CD14-positive monocyte (primary cell): ENCODE measurements around the gene SCRN2. TPM values are rescaled to one million over a fixed set of nuclear protein-coding genes. Genes with fewer than 3 reads are reported as not detected.

Source experiments
- DNase-seq, 3 donors: peaks; one replicate each; pipeline ENCODE4 v3.0.0-alpha.2; 2011 to 2022
- H2AFZ ChIP-seq: 2 replicates; pipeline ENCODE4 v1.6.0; 2012; ENCODE audit warnings: mild to moderate bottlenecking, low read depth, low read length, inconsistent platforms; ENCODE audit not compliant: insufficient read depth, poor library complexity, severe bottlenecking
- H3K27ac ChIP-seq, 2 donors: 1 replicate in 1 of 2; 2 replicates in 1 of 2; pipeline ENCODE4 v1.5.1; 2012 to 2013; ENCODE audit warnings: low read length in 2 of 2, control low read depth in 1 of 2, inconsistent platforms in 1 of 2, low read depth in 1 of 2, mild to moderate bottlenecking in 1 of 2
- H3K27me3 ChIP-seq, 2 donors: one replicate each; pipeline versions ENCODE4 v1.6.0 to v1.6.1; 2011 to 2013; ENCODE audit warnings: low read length in 2 of 2; ENCODE audit not compliant: control insufficient read depth in 2 of 2, insufficient read depth in 2 of 2
- H3K36me3 ChIP-seq, 2 donors: replicated peaks in 1 of 2; 1 replicate in 1 of 2; 2 replicates in 1 of 2; pipeline versions ENCODE4 v1.5.1 to v1.6.1; 2012 to 2013; ENCODE audit warnings: low read length in 2 of 2, control low read depth in 1 of 2, inconsistent platforms in 1 of 2, mild to moderate bottlenecking in 1 of 2; ENCODE audit not compliant: insufficient read depth in 2 of 2, control insufficient read depth in 1 of 2
- H3K4me1 ChIP-seq, 2 donors: 1 replicate in 1 of 2; 2 replicates in 1 of 2; pipeline versions ENCODE4 v1.5.1 to v1.6.1; 2012 to 2013; ENCODE audit warnings: low read length in 2 of 2, control low read depth in 1 of 2, inconsistent platforms in 1 of 2, mild to moderate bottlenecking in 1 of 2, moderate library complexity in 1 of 2; ENCODE audit not compliant: insufficient read depth in 2 of 2, control insufficient read depth in 1 of 2
- H3K4me2 ChIP-seq: replicated peaks from 2 replicates; pipeline ENCODE3; 2012; ENCODE audit warnings: low read length, moderate library complexity, mild to moderate bottlenecking; ENCODE audit not compliant: poor library complexity, severe bottlenecking; ENCODE audit errors: extremely low read depth
- H3K4me3 ChIP-seq, 3 experiments: fragments of 200-600 bp in 1 of 3; sonication (generic) in 1 of 3; replicated peaks in 1 of 3; 1 replicate in 2 of 3; 2 replicates in 1 of 3; pipeline ENCODE4 v1.5.1; 2011 to 2013; ENCODE audit warnings: low read length in 3 of 3, mild to moderate bottlenecking in 3 of 3, control low read depth in 2 of 3, low read depth in 2 of 3, inconsistent platforms in 1 of 3, moderate library complexity in 1 of 3
- H3K79me2 ChIP-seq: 2 replicates; pipeline ENCODE4 v1.6.0; 2012; ENCODE audit warnings: mild to moderate bottlenecking, control low read depth, inconsistent platforms, low read length, moderate library complexity; ENCODE audit not compliant: insufficient read depth
- H3K9ac ChIP-seq: 2 replicates; pipeline ENCODE4 v1.6.0; 2017; ENCODE audit warnings: low read length, mild to moderate bottlenecking; ENCODE audit not compliant: insufficient read depth, poor library complexity, severe bottlenecking
- H3K9me3 ChIP-seq, 2 donors: replicated peaks in 1 of 2; 1 replicate in 1 of 2; 2 replicates in 1 of 2; pipeline versions ENCODE4 v1.5.1 to v1.6.1; 2012 to 2013; ENCODE audit warnings: low read length in 2 of 2, control low read depth in 1 of 2; ENCODE audit not compliant: control insufficient read depth in 1 of 2, insufficient read depth in 1 of 2
- H4K20me1 ChIP-seq: 2 replicates; pipeline ENCODE4 v1.6.0; 2012; ENCODE audit warnings: mild to moderate bottlenecking, low read length, control low read depth, moderate library complexity; ENCODE audit not compliant: insufficient read depth
- H3K27ac Mint-ChIP-seq, 7 donors: one replicate each; pipeline ENCODE4 v1.8.0; 2020; ENCODE audit warnings: mild to moderate bottlenecking in 7 of 7, mixed read lengths in 7 of 7, moderate library complexity in 6 of 7, inconsistent platforms in 2 of 7
- H3K27me3 Mint-ChIP-seq, 3 donors: one replicate each; pipeline ENCODE4 v1.8.0; 2021 to 2022; ENCODE audit warnings: low read depth in 3 of 3, mild to moderate bottlenecking in 3 of 3, mixed read lengths in 3 of 3, moderate library complexity in 3 of 3, inconsistent platforms in 1 of 3
- H3K36me3 Mint-ChIP-seq, 2 donors: one replicate each; pipeline ENCODE4 v1.8.0; 2020; ENCODE audit warnings: mixed read lengths in 2 of 2, inconsistent platforms in 1 of 2, mild to moderate bottlenecking in 1 of 2
- H3K4me1 Mint-ChIP-seq: one replicate; pipeline ENCODE4 v1.8.0; 2020; ENCODE audit warnings: mild to moderate bottlenecking, mixed read lengths
- H3K4me3 Mint-ChIP-seq, 2 donors: one replicate each; pipeline ENCODE4 v1.8.0; 2020; ENCODE audit warnings: mild to moderate bottlenecking in 2 of 2, mixed read lengths in 2 of 2, moderate library complexity in 1 of 2
- H3K9me3 Mint-ChIP-seq, 7 donors: one replicate each; pipeline ENCODE4 v1.8.0; 2020 to 2022; ENCODE audit warnings: mixed read lengths in 7 of 7, mild to moderate bottlenecking in 6 of 7, moderate library complexity in 6 of 7, inconsistent platforms in 2 of 7
- WGBS: methylation state at CpG from one replicate; pipeline ENCODE4 v1.1.5; 2013; ENCODE audit warnings: missing lambda C conversion rate; ENCODE audit not compliant: insufficient coverage; 5-methylcytosine and 5-hydroxymethylcytosine counted together
- intact Hi-C, 2 donors: fragments of 100-400 bp; cut with micrococcal nuclease; formaldehyde crosslinking; loops; one replicate each; pipeline versions ENCODE4 v1.15.0 to v1.15.1; 2023
- polyA plus RNA-seq, 3 donors: library from polyadenylated mRNA; depleted of rRNA in 1 of 3; unstranded in 2 of 3; stranded (reverse) in 1 of 3; fragments of 300-500 nt in 2 of 3; fragments of >200 nt in 1 of 3; fragmentation: Illumina TruSeq in 2 of 3; gene quantifications; 1 replicate in 2 of 3; 2 replicates in 1 of 3; pipeline ENCODE4 v1.2.3, GENCODE V29; 2012 to 2021
- TF ChIP-seq, protein P1 (sequence below): fragments of 200-600 bp; IDR thresholded peaks from one replicate; pipeline ENCODE4 v1.8.0; 2022; ENCODE audit warnings: antibody characterized with exemption, mild to moderate bottlenecking

SCRN2 gene
- polyA plus RNA-seq, 3 donors = 13.2 to 45.1 (median 14.5) TPM

DNA sequence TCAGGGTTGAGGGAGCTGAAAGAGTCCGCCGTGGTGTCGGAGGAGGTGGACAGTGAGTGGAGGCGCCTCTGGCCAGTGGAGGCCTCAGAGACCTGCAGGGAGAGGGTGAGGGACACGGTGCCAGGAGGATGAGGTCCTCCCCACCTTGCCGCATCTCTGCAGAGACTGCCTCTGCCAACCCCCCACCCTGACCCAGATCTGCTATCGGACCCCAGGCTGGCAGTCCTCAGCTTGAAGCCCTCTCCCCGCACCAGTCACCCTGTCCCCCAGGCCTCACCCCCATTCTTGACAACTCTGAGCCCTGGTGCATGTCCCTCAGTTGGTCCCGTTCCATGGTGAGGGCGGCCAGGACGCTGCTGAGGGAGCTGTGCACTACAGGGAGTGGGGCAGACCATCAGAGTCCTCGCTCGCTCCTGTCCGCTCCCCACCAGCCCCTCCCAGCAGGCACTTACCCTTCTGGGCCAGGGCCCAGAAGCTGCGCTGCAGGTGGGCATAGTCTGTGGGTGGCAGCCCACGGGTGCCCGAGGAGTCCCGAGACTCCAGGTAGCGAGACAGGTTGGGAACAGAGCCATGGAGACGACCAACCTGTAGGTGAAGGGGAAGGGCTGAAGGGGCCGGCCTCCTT lies 24.9 kb downstream of the SCRN2 start:
- Histone ChIP-seq H3K79me2 (peaks cover 5% of the 10 kb centered on the region), H3K9ac (no peak overlapping the region), H3K4me2 (no peak overlapping the region), H3K36me3 (peaks cover 66 to 80% of the 10 kb centered on the region in 2 donors), H3K4me1 (peaks cover 9 to 11% of the 10 kb centered on the region in 2 donors), H3K27ac (no peak overlapping the region), H3K9me3 (no peaks in the 10 kb centered on the region), H4K20me1 (no peaks in the 10 kb centered on the region), H2AFZ (no peak overlapping the region), H3K27me3 (no peaks in the 10 kb centered on the region), H3K4me3 (no peak overlapping the region)
- intact Hi-C loops = no loop called here
- TF ChIP-seq, protein P1, sequence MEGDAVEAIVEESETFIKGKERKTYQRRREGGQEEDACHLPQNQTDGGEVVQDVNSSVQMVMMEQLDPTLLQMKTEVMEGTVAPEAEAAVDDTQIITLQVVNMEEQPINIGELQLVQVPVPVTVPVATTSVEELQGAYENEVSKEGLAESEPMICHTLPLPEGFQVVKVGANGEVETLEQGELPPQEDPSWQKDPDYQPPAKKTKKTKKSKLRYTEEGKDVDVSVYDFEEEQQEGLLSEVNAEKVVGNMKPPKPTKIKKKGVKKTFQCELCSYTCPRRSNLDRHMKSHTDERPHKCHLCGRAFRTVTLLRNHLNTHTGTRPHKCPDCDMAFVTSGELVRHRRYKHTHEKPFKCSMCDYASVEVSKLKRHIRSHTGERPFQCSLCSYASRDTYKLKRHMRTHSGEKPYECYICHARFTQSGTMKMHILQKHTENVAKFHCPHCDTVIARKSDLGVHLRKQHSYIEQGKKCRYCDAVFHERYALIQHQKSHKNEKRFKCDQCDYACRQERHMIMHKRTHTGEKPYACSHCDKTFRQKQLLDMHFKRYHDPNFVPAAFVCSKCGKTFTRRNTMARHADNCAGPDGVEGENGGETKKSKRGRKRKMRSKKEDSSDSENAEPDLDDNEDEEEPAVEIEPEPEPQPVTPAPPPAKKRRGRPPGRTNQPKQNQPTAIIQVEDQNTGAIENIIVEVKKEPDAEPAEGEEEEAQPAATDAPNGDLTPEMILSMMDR = no peak
- Mint-ChIP-seq H3K36me3 (peaks cover 62 to 67% of the 10 kb centered on the region in 2 donors), H3K9me3 (no peaks in the 10 kb centered on the region), H3K4me1 (peaks cover 16% of the 10 kb centered on the region), H3K27ac (no peak overlapping the region), H3K27me3 (peaks cover 0 to 2% (median 0%) of the 10 kb centered on the region in 3 donors), H3K4me3 (no peak overlapping the region)
- 98% methylated on average over 15 of the region's 21 CpGs for WGBS
- no peak for DNase-seq

DNA sequence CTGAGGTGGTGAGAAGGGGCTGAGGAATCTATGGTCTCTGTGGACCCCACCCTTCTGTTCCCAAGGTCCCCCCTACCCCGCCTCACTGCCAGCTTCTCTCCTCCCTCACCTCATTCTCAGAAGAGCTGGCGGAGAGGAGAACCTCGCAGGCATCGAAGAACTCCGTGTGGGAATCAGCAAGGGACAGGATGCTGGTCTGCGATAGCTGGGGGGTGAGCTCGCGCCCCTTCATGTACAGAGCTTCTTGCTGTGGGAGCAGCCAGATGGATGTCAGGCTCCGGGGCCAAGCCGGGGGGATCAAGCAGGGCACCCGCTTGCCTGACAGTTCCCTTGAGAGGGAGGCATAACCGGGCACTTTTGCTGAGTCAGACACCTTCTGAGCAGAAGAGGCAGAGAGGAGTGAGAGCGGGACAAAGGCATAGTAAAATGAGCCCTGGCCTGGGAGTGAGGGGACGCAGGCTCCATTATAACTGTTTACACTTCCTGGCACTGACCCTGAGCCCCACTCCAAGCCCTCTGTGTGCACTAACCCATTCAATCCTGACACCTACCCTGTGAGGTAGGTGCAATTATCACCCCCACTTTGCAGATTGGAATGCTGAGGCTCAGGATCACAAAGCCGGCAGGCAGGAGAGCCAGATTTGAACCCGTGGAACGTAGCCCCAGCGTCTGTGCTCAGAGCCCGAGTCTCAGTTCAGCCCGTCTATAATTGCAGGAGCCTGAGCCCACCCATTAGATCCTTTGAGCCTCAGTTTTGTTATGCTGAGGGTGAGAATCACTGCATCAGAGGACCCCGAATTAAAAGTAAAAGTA lies 25.8 kb downstream of the SCRN2 start:
- peak overlapping the region in 1 of 7 donors; percentile 28 for H3K27ac Mint-ChIP-seq
- H3K9ac ChIP-seq = no peak overlapping the region
- TF ChIP-seq, protein P1 = no peak

More for the DNA sequence above, 25.8 kb downstream of the SCRN2 start:
- Histone ChIP-seq H3K79me2 (no peaks in the 10 kb centered on the region), H4K20me1 (no peaks in the 10 kb centered on the region), H3K4me3 (no peak overlapping the region), H3K27me3 (no peaks in the 10 kb centered on the region), H2AFZ (no peak overlapping the region), H3K4me2 (no peak overlapping the region), H3K36me3 (peaks cover 73 to 88% of the 10 kb centered on the region in 2 donors), H3K9me3 (no peaks in the 10 kb centered on the region), H3K4me1 (peaks cover 0 to 2% of the 10 kb centered on the region in 2 donors), H3K27ac (no peak overlapping the region)
- Mint-ChIP-seq H3K4me1 (peaks cover 7% of the 10 kb centered on the region), H3K9me3 (no peaks in the 10 kb centered on the region), H3K4me3 (no peak overlapping the region), H3K27me3 (peaks cover 0 to 2% (median 0%) of the 10 kb centered on the region in 3 donors), H3K36me3 (peaks cover 70 to 75% of the 10 kb centered on the region in 2 donors)
- 98% methylated on average over 13 of the region's 21 CpGs for WGBS
- no peak for DNase-seq
- intact Hi-C loops = no loop called here
